Activated T-helper 2 cell treated with anti-CD3 and anti-CD28 coated beads, Interferon-gamma antibody, Interleukin-2, Interleukin-4, amounts not matched to agents 10 μg/mL and 5 μg/mL and 100 μg/mL, durations not matched to agents 14 hours and 24 hours and 36 hours (primary cell): ENCODE measurements around the gene UBTF. TPM values are rescaled to one million over a fixed set of nuclear protein-coding genes. Genes with fewer than 3 reads are reported as not detected.

Source experiments
- DNase-seq: peaks from one replicate; pipeline ENCODE4 v3.0.0; 2021; ENCODE audit warnings: low spot score
- H3K27ac Mint-ChIP-seq: one replicate; pipeline ENCODE4 v1.8.0; 2021; ENCODE audit warnings: mixed read lengths
- H3K27me3 Mint-ChIP-seq: one replicate; pipeline ENCODE4 v1.8.0; 2021; ENCODE audit warnings: low read depth, mixed read lengths
- H3K36me3 Mint-ChIP-seq: one replicate; pipeline ENCODE4 v1.8.0; 2021; ENCODE audit warnings: low read depth, mixed read lengths
- H3K4me1 Mint-ChIP-seq: one replicate; pipeline ENCODE4 v1.8.0; 2021; ENCODE audit warnings: low read depth, mixed read lengths
- H3K4me3 Mint-ChIP-seq: one replicate; pipeline ENCODE4 v1.8.0; 2021; ENCODE audit warnings: low read depth, mild to moderate bottlenecking, moderate library complexity, mixed read lengths
- H3K9me3 Mint-ChIP-seq: one replicate; pipeline ENCODE4 v1.8.0; 2021; ENCODE audit warnings: mixed read lengths
- intact Hi-C: fragments of 100-400 bp; cut with micrococcal nuclease; formaldehyde crosslinking; loops from one replicate; pipeline ENCODE4 v1.15.1; 2023
- total RNA-seq: library from RNA; stranded (reverse); gene quantifications from 2 replicates; pipeline ENCODE4 v1.2.3, GENCODE V29; 2022

The UBTF gene
- total RNA-seq, 1 donor from 2014 or later, result 181 TPM

GRCh38 chr17:44216694-44217093 is 2.8 kb downstream of the UBTF start:
- Mint-ChIP-seq H3K27me3 (no peaks in the 10 kb centered on the region), H3K27ac (peak overlapping the region; percentile 93), H3K36me3 (peaks cover 58% of the 10 kb centered on the region), H3K4me1 (peaks cover 27% of the 10 kb centered on the region), H3K4me3 (peak overlapping the region; percentile 97), H3K9me3 (no peaks in the 10 kb centered on the region)
- intact Hi-C loops, result no loop called here
- DNase-seq, result no peak

GRCh38 chr17:44216173-44216572 is 3.3 kb downstream of the UBTF start:
- peaks cover 63% of the 10 kb centered on the region for H3K36me3 Mint-ChIP-seq
- no peaks in the 10 kb centered on the region for H3K9me3 Mint-ChIP-seq
- H3K27ac Mint-ChIP-seq, result peak overlapping the region; percentile 93
- peak overlapping the region; percentile 97 for H3K4me3 Mint-ChIP-seq
- peaks cover 27% of the 10 kb centered on the region for H3K4me1 Mint-ChIP-seq
- intact Hi-C loops, result no loop called here
- no peaks in the 10 kb centered on the region for H3K27me3 Mint-ChIP-seq
- no peak for DNase-seq

- peaks cover 71% of the 10 kb centered on the region for H3K36me3 Mint-ChIP-seq
- no peaks in the 10 kb centered on the region for H3K27me3 Mint-ChIP-seq
- no peak overlapping the region for H3K4me3 Mint-ChIP-seq
- peaks cover 30% of the 10 kb centered on the region for H3K4me1 Mint-ChIP-seq
- DNase-seq, result no peak
- H3K9me3 Mint-ChIP-seq, result no peaks in the 10 kb centered on the region
- peak overlapping the region; percentile 48 for H3K27ac Mint-ChIP-seq
- intact Hi-C loops, result no loop called here
These were observed 4.6 kb downstream of the UBTF start for GRCh38 chr17:44214896-44215295.

GRCh38 chr17:44214230-44214494 is 5.3 kb downstream of the UBTF start:
- no peaks in the 10 kb centered on the region for H3K9me3 Mint-ChIP-seq
- intact Hi-C loops, result no loop called here
- peaks cover 78% of the 10 kb centered on the region for H3K36me3 Mint-ChIP-seq
- no peaks in the 10 kb centered on the region for H3K27me3 Mint-ChIP-seq
- DNase-seq, result no peak
- H3K27ac Mint-ChIP-seq, result no peak overlapping the region
- H3K4me1 Mint-ChIP-seq, result peaks cover 37% of the 10 kb centered on the region
- no peak overlapping the region for H3K4me3 Mint-ChIP-seq

- Mint-ChIP-seq H3K4me3 (no peak overlapping the region), H3K36me3 (peaks cover 82% of the 10 kb centered on the region), H3K27me3 (no peaks in the 10 kb centered on the region), H3K9me3 (no peaks in the 10 kb centered on the region), H3K27ac (peak overlapping the region; percentile 6), H3K4me1 (peaks cover 37% of the 10 kb centered on the region)
- no peak for DNase-seq
- intact Hi-C loops, result no loop called here
These were observed 5.9 kb downstream of the UBTF start for GRCh38 chr17:44213403-44214229.

- no peaks in the 10 kb centered on the region for H3K27me3 Mint-ChIP-seq
- H3K4me1 Mint-ChIP-seq, result peaks cover 40% of the 10 kb centered on the region
- intact Hi-C loops, result no loop called here
- H3K36me3 Mint-ChIP-seq, result peaks cover 89% of the 10 kb centered on the region
- H3K9me3 Mint-ChIP-seq, result no peaks in the 10 kb centered on the region
- no peak for DNase-seq
- peak overlapping the region; percentile 46 for H3K27ac Mint-ChIP-seq
- H3K4me3 Mint-ChIP-seq, result no peak overlapping the region
These were observed 6.7 kb downstream of the UBTF start for GRCh38 chr17:44212507-44213402.

GRCh38 chr17:44211281-44212265 is 7.9 kb downstream of the UBTF start:
- intact Hi-C loops, result no loop called here
- no peak for DNase-seq
- Mint-ChIP-seq H3K4me3 (no peak overlapping the region), H3K27me3 (no peaks in the 10 kb centered on the region), H3K27ac (peak overlapping the region; percentile 42), H3K9me3 (no peaks in the 10 kb centered on the region), H3K36me3 (peaks cover 87% of the 10 kb centered on the region), H3K4me1 (peaks cover 31% of the 10 kb centered on the region)

- H3K27me3 Mint-ChIP-seq, result no peaks in the 10 kb centered on the region
- peaks cover 23% of the 10 kb centered on the region for H3K4me1 Mint-ChIP-seq
- peak overlapping the region; percentile 88 for H3K27ac Mint-ChIP-seq
- H3K36me3 Mint-ChIP-seq, result peaks cover 86% of the 10 kb centered on the region
- H3K4me3 Mint-ChIP-seq, result peak overlapping the region; percentile 75
- peak; percentile 91 for DNase-seq
- H3K9me3 Mint-ChIP-seq, result no peaks in the 10 kb centered on the region
- intact Hi-C loops, result loop anchor here (1.0 kb wide), 4 partner anchors 8 to 121 kb away; partner anchors contain the start of gene SLC25A39
These were observed 8.9 kb downstream of the UBTF start for GRCh38 chr17:44210342-44211192.

- intact Hi-C loops, result loop anchor here (1.0 kb wide), 4 partner anchors 8 to 121 kb away; partner anchors contain the start of gene SLC25A39
- Mint-ChIP-seq H3K27me3 (no peaks in the 10 kb centered on the region), H3K4me1 (peaks cover 19% of the 10 kb centered on the region), H3K9me3 (no peaks in the 10 kb centered on the region), H3K4me3 (peak overlapping the region; percentile 75), H3K36me3 (peaks cover 81% of the 10 kb centered on the region), H3K27ac (peak overlapping the region; percentile 88)
- no peak for DNase-seq
These were observed 9.6 kb downstream of the UBTF start for GRCh38 chr17:44209786-44210341.

- Mint-ChIP-seq H3K4me1 (peaks cover 30% of the 10 kb centered on the region), H3K4me3 (no peak overlapping the region), H3K36me3 (peaks cover 60% of the 10 kb centered on the region), H3K27me3 (no peaks in the 10 kb centered on the region), H3K27ac (no peak overlapping the region), H3K9me3 (no peaks in the 10 kb centered on the region)
- DNase-seq, result no peak
- intact Hi-C loops, result no loop called here
These were observed 11.7 kb downstream of the UBTF start for GRCh38 chr17:44207743-44208142.

GRCh38 chr17:44207319-44207718 is 12.2 kb downstream of the UBTF start:
- Mint-ChIP-seq H3K9me3 (no peaks in the 10 kb centered on the region), H3K27me3 (no peaks in the 10 kb centered on the region), H3K27ac (no peak overlapping the region)

More at GRCh38 chr17:44207319-44207718, 12.2 kb downstream of the UBTF start:
- peaks cover 59% of the 10 kb centered on the region for H3K36me3 Mint-ChIP-seq
- H3K4me3 Mint-ChIP-seq, result no peak overlapping the region
- intact Hi-C loops, result no loop called here
- peaks cover 33% of the 10 kb centered on the region for H3K4me1 Mint-ChIP-seq
- no peak for DNase-seq
